Cerebellar cortex (tissue), 1 donor: ENCODE results near the gene PIP4K2C.
"Not testable (repeated sequence)": the region's sequence is repeated elsewhere in the genome, so short reads cannot be mapped to it uniquely, and the experiment has no call there.

Experiments used
- DNase-seq: peaks from one replicate; pipeline ENCODE4 v3.0.0-alpha.2; 2015; ENCODE audit warnings: low spot score

The PIP4K2C gene

DNA sequence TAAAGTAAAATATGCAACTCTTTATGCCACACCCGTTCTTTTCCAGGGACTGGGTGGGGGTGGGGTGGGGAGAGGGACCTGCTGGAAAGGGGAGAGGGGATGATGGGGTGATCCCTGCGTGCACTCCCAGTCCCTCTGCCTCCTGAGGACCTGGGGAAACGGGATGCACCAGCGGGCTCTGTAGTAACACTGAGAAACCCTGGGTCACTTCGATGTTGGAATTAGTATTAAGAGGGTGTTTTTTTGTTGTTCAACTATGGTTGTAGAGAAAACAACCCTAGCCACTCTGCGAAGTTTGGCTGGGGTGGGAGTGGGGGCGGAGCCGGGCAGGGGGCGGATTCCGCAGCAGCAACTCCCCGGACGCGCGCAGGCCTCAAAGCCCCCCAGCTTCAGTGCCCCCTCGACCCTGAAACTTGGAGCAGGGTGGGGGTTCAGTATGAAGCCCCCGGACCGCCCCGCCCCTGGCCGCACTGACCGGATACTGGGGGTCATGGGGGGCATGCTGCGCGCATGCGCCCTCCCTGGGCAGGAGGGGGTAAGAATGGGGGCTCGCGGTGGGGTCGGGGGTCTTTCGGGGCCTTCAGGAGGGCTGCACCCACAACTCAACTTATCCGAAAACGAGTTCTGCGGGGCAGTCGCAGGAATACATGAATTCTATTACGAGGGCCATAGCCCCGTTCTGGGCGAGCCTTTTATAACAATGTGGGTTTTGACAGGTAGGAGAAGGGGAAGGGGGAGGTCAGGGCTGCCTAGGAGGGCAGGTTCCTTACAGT is 19.0 kb downstream of the PIP4K2C start:
- no peak for DNase-seq

DNA sequence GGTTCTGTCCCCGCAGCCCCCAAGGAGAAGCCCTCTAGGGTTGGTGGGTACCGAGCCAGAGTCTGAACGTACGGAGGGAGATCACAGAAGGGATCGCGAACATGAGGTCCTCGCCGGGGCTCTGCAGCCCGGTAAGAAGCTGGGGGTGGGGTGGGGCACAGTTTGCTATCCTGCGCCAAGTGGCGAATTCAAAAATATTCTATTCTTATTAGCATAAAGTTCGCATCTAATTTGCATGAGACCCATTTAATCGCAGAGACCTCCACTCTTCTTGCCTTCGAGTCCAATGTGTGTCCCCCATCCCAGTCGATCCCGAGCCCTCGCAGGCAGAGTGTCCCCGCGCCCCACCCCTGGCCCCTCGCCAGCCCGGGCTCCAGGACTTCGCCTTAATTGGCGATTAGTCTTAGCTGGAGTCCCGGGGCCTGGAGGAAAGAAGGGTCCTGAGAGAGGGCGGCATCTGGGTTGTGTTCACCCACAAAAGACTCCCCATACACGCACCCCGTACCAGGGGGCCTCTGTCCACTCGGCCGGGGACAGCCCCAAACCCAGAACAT is 19.6 kb downstream of the PIP4K2C start:
- DNase-seq = no peak

DNA sequence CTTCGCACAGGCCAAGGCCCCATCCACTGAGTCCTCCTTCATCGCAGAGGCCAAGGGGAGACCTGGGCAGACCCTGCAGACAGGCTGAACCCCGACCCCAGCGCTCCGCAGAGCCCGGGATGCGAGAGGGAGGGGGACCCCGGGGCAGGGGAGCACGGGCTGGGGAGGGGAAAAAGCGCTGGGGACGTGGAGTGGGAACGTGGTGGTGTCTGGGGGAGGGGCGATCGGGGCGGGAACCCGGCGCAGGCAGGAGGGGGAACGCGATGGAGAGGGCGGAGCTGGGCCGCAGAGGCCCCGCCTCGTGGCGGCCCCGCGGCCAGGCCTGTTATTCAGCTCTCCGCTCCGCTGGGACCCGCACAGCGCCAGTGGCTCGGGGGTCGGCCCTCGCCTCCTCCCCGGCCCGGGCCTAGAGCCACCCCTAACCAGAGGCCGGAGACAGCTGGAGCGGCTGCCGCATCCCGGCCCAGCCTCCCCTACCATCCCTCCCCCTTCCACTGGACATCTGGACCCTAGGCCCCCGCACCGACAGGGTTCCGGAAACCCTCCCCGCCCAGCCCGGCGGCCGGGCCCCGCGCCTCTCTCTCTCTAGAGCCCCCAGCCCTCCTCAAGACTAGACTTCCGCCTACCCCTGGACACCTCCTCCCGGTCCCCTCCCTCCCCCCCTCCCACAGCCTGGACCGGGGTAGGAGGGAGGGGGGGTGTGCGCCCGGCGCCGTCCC is 20.3 kb downstream of the PIP4K2C start, which contains the start of gene ARHGEF25:
Gene ARHGEF25 (plus strand): TSS at position 328 of the 719 bp plus-strand sequence. CDS start 460 bp downstream, outside the sequence.
- DNase-seq = peak; percentile 72

DNA sequence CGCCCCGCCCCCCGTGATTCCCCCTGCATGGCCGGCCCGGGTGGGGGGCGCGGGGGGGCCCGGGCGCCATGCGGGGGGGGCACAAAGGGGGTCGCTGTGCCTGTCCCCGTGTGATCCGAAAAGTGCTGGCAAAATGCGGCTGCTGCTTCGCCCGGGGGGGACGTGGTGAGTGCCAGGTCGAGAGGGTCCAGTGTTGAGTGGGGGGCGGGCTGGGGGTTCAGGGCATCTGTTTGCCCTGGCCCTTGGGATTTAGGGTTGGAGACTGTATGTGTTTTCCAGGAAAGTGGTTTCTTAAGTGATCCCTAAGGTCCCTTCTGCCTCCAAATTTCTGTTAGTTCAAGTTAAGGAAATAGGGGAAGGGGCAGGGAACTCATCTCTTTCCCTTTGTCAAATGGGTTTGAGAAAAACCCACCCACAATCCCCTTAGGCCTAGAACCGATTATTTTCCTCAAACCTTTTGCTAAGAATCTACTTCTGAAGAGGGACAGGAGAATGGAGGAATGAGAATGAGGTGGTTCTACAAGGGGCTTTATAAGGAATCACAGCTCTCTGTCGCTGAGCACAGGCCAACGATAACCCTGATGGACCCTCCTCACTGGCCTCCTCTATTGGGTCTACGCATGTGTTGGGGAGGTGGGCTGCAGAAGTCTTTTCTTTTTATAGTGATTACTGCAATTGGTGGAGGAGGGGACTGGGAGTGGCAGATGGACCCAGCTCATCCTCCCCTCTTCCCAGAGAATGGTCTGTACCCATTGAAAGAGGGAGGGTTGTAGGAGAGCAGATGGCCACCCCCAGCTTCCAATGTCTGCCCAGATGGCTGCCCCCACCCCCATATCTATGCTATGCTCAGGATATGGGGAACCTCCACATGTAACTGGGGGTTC is 21.1 kb downstream of the PIP4K2C start:
- DNase-seq = peak; percentile 86

DNA sequence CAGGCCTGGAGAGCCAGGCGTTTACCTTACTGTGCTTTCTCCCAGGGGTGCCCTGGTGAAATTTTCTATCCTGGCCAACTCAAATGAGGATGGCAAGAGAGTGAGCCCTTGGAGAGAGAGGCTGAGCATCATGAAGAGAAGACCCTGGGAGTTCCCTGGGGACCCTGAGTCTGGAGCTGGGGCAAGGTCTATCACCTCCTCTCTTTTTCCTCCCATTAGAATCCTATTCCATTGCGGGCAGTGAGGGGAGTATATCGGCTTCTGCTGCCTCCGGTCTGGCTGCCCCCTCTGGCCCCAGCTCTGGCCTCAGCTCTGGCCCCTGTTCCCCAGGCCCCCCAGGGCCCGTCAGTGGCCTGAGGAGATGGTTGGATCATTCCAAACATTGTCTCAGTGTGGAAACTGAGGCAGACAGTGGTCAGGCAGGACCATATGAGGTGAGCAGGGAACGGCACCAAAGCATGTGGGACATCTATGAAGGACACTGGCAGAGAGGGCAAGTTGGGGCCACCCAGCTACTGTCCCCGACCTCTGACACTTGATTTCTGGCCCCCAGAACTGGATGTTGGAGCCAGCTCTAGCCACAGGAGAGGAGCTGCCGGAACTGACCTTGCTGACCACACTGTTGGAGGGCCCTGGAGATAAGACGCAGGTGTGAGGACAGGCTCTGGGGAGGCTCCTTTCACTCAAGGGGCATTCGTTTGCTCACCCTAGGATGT is 21.9 kb downstream of the PIP4K2C start:
- no peak for DNase-seq

DNA sequence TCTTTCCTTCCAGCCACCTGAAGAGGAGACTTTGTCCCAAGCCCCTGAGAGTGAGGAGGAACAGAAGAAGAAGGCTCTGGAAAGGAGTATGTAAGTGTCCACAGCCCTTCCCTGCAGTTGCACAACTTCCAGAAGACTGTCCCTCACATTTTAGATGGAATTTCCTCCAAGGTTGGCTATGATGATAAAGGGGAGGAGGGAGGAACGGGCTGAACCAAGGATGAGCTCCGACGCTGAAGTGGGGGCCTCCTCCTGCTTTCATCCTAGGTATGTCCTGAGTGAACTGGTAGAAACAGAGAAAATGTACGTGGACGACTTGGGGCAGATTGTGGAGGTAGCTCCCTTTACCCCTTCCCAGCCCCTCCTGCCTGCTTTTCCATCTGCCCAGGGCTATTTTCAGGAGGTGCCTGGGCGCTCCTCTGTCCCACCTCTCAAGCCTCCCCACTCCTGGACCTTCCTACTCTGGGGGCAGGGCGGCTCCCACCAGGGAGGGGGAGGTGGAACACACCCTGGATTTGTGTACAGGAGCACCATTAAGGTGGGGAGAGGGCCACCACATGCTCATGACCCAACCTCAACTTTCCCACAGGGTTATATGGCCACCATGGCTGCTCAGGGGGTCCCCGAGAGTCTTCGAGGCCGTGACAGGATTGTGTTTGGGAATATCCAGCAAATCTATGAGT is 22.6 kb downstream of the PIP4K2C start:
- no peak for DNase-seq

DNA sequence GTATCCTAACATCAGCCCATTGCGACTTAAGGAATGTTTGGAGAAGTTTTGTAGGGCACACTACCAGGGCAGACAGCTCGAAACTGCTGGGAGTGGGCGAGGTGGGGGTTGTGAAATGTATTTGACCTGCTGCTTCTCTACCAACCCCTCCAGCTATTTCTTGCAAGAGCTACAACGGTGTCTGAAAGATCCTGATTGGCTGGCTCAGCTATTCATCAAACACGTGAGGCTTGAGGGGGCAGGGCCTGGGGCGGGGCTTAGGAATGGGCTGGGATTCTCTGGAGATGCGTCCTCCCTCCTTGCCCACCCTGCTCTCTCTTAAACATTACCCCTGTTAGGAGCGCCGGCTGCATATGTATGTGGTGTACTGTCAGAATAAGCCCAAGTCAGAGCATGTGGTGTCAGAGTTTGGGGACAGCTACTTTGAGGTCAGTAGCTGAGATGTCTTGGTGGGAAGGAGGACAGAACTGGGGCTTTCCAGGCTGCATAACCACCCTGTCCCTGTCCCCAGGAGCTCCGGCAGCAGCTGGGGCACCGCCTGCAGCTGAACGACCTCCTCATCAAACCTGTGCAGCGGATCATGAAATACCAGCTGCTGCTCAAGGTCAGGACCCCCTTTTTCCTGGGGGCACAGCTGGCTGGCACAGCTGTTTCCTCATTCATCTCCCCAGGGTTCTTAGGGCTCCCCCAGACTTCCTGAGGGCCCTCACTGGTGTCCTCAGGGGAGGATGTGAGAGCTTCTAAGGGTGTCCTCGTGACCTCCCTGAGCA is 23.4 kb downstream of the PIP4K2C start:
- peak; percentile 72 for DNase-seq

DNA sequence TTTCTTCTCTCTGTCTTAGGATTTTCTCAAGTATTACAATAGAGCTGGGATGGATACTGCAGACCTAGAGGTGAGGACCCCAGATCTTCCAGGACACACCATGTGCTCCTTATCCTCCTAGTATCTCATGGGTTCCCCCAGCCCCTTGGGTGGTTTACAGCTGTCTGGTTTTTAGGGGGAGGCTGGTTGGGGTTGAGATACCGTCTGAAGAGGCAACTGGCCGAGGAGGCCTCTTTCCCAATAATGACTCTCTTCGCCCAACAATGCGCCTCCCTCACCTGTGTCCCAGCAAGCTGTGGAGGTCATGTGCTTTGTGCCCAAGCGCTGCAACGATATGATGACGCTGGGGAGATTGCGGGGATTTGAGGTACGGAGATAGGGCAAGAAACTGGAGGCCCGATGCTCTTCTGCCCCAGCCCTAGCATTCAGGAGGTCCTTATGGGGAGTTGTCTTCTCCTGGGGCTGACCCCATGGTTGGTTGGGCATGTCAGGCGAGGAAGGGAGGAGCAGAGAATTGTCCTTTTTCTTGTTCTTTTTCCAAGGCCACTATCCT is 24.0 kb downstream of the PIP4K2C start:
- DNase-seq = no peak

DNA sequence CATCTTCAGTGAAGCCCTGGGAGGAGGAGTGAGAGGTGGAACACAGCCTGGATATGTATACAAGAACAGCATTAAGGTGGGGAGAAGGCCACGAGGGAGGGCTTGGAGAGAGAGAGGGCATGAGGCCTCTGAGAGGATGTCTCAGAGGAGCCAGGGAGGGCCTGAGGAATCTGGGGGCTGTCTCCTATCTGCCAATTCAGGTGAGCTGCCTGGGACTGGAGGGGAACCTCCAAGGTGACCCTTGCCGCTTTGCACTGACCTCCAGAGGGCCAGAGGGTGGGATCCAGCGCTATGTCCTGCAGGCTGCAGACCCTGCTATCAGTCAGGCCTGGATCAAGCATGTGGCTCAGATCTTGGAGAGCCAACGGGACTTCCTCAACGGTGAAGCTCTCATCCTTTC is 24.6 kb downstream of the PIP4K2C start:
- no peak for DNase-seq

DNA sequence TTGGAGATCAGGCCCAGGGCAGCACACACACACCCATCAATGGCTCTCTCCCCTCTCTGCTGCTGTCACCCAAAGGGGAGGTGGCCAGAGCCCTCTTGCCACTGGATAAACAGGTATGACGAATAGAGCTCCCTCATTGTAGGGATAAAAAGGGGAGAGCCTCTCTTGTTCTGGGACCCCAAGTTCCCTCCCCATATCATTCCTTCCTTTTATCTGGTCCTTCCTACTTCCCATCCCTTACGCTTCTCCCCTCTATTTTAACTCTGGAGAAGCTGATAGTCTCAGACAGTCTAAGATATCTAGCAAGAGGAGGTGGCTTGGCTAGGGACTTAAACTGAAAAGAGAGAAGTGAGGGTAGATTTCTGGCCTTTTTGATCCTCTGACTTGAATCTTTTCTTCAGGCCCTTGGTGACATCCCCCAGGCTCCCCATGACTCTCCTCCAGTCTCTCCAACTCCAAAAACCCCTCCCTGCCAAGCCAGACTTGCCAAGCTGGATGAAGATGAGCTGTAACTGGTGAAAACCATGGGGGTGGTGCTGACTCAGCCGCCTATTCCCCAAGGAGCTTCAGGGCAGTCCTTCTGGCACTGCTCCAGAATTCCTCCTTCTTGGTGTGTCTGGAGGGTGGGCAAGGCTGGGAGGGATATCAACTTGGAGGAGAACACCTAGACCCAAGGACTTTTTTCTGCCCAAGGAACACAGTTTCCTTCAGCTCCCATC is 25.6 kb downstream of the PIP4K2C start:
- DNase-seq = no peak

DNA sequence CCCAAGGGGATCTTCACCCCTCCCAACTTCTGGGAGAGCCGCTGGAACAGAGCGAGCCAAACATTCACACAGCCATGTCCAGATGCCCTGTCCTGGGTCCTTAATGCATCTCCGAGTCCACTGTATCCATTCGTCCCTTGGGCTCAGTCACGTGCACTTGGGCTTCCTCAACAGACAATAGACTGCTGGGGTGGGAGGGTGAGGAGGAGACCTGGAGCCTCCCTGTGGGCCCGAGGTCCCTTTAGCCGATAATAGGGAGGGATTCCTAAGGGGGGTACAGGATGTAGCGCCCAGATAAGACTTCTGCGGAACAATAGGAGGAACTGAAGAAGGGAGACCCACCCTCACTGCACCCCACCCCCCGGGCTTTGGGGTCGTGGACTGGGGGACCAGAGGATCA is 26.9 kb downstream of the PIP4K2C start:
- DNase-seq = no peak

DNA sequence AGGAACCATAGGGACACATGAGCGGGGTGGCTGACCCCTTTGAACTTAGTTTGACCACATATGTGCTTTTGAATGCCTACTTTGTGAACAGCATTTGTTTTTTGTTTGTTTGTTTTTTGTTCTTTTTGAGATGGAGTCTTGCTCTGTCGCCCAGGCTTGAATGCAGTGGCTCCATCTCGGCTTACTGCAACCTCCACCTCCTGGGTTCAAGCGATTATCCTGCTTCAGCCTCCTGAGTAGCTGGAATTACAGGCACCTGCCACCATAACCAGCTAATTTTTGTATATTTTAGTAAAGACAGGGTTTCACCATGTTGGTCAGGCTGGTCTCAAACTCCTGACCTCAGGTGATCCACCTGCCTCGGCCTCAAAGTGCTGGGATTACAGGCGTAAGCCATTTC is 27.4 kb downstream of the PIP4K2C start:
- not testable (repeated sequence) for DNase-seq

DNA sequence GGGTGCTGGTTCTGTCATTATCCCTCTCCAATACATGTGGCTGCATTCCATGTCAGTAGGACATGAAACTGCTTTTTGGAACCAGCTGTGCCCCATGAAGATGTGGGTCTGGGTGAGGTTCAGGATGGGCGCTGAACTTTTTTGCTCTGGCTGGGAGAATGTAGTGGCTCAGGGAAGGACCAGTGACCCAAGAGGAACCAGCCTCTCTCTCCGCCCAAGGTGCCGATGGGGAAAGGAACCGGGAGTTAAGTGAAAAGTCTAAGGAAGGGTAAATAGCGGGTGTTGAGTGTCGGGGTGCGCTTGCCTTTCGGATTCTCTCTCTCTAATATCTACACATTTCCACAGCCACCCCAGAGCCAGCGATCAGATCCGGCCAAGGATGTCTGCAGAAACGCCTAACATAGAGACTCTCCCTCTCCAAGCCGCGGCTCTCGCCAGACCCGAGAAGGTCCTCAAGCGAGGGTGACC is 28.0 kb downstream of the PIP4K2C start:
- no peak for DNase-seq

DNA sequence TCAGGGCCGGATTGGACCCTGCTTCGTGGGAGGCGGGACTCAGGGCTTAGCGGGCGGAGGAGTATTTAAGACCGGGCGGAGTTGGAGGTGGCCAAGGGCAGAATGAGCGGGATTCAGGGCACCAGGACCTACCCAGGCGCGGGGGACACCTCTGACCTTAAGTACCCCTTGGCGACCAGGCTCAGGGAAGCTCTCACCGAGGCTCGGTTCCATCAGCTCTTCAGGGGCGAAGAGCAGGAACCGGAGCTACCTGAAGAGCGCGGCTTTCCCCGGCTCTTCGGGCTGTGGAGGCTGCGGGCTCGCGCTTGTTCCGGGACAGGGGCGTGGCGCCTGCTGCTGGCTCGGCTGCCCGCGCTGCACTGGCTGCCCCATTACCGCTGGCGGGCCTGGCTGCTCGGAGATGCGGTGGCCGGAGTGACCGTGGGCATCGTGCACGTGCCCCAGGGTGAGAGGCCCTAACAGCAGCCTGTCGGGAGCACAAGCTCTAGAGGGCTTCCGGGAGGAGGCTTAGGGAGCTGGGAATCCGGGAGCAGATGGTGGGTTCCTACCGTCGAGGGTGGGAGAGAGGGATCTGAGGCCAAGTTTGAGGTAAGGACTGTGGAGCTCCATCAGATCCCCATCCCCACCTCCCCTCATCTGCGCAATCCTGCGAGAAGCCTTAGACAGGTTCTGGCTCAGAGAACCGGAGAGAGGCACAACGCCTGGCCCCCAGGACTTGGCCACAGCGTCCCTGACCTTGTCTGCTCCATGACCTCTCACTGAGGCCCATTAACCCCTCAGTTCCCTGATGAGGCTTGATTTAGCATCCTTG is 28.6 kb downstream of the PIP4K2C start:
- DNase-seq = no peak

DNA sequence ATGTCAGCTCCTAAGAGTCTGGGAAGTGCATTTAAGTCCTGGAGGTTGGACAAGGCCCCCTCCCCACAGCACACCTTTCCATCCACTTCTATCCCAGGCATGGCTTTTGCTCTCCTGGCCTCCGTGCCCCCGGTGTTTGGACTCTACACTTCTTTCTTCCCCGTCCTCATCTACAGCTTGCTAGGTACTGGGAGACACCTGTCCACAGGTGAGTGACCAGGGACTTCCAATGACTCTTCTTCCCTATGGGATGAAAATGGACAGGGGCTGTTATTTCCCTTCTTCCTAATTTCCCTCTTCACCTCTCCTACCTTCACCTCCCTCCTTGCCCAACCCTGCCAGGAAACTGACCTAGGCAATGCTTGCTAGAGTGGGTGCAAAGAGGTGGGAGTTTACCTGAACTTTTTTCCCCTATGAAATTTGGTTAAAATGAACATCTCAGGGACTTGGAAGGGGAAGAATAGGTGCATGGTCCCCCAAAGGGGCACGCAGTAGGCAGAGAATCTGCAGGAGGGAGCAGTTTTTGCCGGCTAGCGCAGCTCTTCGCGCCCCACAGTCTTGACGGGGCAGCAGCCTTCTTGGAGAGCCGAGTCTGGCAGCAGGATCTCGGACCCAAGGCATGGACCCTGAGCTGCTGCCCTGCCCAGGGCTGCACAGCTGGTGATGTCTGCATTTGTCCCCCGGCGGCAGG is 29.4 kb downstream of the PIP4K2C start:
- no peak for DNase-seq

DNA sequence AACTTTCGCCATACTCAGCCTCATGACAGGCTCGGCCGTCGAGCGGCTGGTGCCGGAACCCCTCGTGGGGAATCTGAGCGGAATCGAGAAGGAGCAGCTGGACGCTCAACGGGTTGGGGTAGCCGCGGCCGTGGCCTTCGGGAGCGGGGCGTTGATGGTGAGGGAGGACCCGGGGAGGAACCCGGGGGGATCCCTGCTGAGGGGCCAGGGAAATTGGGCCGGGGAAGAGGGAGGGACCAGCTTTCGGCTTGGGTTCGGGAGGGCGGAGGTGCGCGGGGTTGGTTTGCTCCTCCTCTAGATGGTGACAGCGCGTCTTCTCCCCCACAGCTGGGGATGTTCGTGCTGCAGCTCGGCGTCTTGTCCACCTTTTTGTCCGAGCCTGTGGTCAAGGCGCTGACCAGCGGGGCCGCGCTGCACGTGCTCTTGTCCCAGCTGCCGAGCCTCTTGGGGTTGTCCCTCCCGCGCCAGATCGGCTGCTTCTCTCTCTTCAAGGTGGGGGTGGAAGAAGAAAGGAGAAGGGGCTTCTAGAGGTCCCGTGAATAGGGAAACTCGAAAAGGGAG is 30.0 kb downstream of the PIP4K2C start:
- no peak for DNase-seq
